ENCODE results near the gene NFIA.

- TF ChIP-seq NR2C2 (IDR thresholded peaks at IDR 0.05; ENCODE audit: borderline replicate concordance, control insufficient read depth, insufficient read length, low read depth) (no peak), ZNF384 (IDR thresholded peaks at IDR 0.05; ENCODE audit: borderline replicate concordance, low read depth, low read length) (no peak), RAD51 (IDR thresholded peaks at IDR 0.05) (no peak), PBX3 (IDR thresholded peaks at IDR 0.05; ENCODE audit: insufficient replicate concordance, low read depth, low read length) (no peak), BHLHE40 (IDR thresholded peaks at IDR 0.05; ENCODE audit: borderline replicate concordance in 1 of 2, low read depth in 2 of 2, low read length in 1 of 2) (no peak), GABPA (IDR thresholded peaks at IDR 0.05; ENCODE audit: low read depth) (no peak)
- TF ChIP-seq, protein P1, sequence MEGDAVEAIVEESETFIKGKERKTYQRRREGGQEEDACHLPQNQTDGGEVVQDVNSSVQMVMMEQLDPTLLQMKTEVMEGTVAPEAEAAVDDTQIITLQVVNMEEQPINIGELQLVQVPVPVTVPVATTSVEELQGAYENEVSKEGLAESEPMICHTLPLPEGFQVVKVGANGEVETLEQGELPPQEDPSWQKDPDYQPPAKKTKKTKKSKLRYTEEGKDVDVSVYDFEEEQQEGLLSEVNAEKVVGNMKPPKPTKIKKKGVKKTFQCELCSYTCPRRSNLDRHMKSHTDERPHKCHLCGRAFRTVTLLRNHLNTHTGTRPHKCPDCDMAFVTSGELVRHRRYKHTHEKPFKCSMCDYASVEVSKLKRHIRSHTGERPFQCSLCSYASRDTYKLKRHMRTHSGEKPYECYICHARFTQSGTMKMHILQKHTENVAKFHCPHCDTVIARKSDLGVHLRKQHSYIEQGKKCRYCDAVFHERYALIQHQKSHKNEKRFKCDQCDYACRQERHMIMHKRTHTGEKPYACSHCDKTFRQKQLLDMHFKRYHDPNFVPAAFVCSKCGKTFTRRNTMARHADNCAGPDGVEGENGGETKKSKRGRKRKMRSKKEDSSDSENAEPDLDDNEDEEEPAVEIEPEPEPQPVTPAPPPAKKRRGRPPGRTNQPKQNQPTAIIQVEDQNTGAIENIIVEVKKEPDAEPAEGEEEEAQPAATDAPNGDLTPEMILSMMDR (IDR thresholded peaks at IDR 0.05 in 2 of 3, conservative IDR thresholded peaks at IDR 0.05 in 1 of 3; ENCODE audit: control insufficient read depth in 2 of 3, extremely low read depth in 1 of 3, insufficient read depth in 1 of 3, low read depth in 3 of 3, low read length in 3 of 3) = no peak
Observed at GRCh38 chr1:61238359-61238665, 156.0 kb downstream of the NFIA start.

Measured in GM12878 (cell line).